ENCODE measurements around the gene PELI2.
A peak's percentile ranks its signal among the peaks of the same experiment; 100 is the strongest.

Gene PELI2, protein sequence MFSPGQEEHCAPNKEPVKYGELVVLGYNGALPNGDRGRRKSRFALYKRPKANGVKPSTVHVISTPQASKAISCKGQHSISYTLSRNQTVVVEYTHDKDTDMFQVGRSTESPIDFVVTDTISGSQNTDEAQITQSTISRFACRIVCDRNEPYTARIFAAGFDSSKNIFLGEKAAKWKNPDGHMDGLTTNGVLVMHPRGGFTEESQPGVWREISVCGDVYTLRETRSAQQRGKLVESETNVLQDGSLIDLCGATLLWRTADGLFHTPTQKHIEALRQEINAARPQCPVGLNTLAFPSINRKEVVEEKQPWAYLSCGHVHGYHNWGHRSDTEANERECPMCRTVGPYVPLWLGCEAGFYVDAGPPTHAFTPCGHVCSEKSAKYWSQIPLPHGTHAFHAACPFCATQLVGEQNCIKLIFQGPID

DNA sequence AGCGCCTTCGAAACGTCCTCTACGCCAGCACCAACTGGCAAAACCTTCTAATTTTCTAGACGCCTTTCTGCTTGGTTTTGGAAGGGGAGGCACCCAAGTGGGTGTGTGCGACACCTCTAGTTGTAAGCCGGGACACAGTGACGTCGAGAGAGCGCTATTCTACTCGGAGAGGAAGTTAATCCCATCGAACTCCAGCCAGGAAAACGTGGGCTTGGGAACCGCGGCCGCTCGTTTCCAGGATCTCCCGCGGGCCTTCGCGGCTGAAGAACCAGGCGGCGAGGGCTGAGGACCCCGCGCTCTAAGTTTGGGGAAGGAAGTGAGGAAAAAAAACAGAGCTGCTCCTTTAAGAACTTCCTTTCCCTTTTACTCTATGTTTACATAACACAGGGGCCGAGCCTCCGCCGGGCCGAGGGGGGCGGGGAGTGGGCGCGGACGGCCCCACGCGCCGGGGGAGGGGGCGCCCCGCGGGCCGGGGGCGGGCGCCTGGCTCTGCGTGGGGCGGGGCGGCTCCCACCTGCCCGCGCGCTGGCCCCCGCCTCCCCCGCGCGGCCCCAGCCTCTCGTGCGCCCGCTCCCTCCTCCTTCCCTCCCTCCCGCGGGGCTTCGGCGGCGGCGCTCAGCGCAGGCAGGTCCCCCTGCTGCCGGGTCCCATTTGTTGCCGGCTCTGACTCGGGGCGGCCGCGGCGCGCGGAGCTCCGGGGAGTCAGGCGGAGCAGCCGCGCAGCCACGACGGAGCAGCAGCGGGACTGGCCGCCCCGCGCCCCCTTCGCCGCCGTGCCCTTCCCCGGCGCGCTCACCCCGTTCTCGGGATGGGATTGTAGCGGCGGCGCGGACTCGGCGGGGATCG is at the start of gene PELI2:
TSS of gene PELI2 (plus strand) at position 647 of the 846 bp plus-strand sequence. CDS start 250 bp downstream, outside the sequence.
- peak; percentile 85 to 90 for DNase-seq

DNA sequence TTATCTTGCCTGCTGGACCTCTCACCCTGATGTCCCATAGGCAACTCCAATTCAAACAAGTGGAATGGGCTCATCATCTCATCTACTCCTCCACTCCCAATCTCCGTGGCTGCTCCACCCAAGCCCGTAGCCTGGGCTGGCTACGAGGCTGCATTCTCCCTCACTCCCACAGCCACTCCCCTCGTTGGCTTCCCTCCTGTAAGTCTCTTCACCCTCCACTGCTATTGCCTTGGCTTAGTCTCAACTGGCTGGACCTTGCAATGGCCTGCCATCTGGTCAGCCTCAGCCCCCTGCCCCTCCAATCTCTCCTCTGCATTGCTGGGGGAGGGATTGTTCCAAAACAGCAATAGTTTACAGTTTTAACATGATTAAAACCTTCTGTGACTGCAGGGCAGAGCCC is 44.4 kb upstream of the PELI2 start:
- no peak for DNase-seq

DNA sequence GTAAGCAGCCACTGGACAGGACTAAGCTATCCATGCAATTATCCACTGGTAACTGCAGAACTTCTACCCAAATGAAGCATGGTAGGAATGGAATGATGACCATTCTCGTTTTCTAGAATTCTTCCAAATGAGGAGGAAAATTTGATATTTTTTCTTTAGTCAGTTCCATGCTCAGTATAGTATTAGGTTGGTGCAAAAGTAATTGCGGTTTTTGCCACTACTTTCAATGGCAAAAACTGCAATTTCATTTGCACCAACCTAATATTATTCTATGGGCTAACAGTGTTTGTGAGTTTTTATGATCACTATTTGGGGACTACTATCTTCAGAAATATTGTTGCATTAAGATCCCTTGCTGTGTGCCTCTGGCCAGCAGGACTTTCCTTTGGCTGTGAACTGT is 42.9 kb upstream of the PELI2 start:
- no peak for DNase-seq

DNA sequence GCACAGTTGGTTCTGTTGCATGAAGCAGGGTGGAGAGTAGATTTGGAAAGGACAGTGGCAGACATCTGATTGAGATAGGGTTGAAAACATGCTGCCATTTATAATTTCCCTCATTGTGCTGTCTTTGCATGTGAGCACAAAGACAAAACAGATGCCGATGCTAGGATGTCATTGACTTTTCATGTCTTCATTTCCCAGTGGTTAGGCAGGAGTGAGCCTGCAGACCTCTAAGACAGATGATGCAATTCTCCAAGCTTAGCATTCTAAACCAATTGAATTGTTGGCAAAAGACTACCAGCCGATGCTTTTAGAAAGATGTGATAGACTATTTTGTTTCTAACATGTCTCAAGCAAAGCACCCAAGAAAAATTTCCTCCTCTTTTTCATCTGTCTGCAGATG is 37.1 kb upstream of the PELI2 start:
- DNase-seq, result no peak

DNA sequence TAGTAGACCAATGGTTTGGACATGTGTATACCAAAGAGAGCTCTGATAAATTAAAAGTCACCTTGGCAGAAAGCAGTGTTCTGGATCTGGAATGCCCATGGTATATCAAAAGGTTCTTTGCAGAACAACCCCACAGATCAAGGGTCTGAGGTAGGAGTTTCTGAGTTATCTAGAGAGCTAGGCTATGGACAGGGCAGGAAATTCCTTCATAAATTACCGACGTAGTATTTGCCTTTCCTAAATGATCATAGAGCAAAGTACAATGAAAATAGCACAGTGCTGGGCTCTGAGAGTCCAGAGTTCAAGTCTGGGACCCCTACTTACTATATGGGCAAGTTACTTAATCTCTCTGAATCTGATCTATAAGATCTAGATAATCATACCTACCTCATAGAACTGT is 35.3 kb upstream of the PELI2 start:
- no peak for DNase-seq

DNA sequence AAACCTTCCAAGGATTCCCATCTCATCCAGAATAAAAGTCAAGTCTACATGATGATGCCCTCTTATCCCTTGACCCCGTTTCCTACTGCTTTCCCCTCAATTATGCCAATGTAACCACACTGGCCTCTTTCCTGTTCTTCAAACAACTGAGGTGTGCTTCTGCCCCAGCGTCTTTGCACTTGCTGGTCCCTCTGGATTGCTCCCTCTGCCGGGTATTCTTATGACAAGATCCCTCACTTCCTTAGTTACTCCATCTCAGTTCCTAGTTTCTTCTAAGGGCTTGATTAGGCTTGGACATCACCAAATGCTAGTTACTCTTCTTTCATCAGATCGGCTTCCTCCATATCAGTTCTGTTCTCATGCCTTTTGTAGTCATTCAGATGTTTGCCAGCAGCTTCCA is 32.7 kb upstream of the PELI2 start:
- no peak for DNase-seq

DNA sequence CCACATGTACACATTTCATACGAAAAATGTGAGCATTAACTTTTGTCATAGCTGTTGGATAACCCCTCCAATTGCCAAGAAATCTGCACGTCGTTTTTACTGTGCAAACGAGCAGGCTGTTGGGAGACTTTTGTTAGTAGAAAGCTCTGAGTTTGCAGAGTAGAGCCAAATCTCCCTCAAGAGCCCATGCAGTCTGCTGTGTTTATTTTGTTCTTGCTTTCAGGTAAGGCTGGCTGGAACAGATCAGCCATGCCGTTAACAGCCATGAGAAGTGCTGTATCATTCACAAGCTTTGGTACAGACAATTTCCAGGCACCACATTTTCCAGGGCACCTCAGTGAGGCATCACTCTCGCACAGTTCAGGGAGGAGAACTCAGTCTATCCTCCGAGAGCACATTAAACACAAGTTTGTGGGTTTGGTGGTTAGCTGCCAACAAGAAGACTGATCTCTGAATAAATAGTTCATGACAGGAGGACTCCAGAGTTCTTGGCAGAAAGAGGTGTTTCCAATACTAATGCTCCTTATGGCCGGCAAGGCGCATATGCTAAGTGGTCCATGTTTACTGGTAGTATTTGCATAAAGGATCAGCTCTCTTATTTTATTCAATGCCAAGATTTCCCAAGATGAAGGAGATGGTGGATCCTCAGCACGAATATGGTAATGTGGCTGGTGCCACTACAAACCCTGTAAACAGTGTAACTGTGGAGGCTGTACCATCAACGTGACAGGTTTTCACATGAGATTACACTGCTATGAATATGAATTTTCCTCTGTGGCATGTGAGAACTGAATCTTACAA is 30.3 kb upstream of the PELI2 start:
- peak; percentile 74 to 85 for DNase-seq

DNA sequence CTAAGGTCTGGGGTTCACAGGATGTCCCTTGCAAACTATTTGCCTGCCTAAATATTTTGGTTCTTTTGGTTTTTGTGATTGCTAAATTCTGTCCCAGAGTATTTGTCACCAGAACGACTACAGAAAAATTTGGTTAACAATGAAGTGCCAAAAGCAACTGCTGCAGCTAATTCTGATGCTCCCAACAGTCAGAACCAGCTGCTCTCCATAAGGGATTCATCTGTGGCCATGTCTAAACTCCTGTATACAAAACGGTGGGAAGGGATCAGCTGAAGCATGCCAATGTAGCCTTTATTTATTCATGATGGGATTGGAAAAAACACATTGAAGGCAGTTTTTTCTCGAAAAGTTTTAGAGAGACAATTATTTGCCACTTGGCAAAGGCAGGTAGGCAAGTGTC is 29.3 kb upstream of the PELI2 start:
- DNase-seq, result peak in 1 of 2 experiments; percentile 53

DNA sequence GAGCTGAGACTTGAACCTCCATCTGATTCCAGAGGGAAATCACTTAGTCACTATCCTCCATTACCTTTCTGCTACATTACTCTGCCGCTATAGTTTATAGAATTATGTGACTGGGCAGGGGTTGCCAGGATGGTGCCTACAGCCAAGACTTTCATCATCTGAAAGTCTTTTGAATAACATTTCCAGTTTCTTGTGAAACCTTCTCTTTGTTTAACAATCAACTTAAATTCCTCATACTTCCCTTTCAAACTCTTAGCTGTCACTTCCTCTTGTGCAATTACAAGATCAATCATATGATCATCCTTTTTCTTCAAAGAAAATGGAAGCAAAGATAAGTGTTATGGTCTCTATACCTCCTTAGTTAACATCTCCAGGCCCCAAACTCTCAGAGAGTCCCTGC is 25.4 kb upstream of the PELI2 start:
- DNase-seq, result no peak

DNA sequence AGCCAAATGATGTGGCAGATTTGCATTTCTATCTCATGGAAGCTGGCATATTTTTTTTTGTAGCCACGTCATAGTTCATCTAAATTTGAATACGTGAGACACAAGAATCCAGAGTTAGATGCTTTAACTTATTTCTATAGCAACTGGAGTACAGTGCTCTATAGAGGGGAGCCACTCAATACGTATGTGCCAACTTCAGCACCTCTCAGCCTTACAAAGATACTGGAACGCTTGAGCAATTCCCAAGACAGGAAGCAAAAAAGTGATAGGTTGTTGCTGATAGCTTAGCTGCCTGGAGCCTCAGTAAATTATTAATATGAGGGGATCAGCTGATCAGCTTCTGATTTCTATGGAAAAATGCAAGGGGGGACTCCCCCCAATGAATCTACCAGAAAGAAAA is 24.1 kb upstream of the PELI2 start:
- no peak for DNase-seq

DNA sequence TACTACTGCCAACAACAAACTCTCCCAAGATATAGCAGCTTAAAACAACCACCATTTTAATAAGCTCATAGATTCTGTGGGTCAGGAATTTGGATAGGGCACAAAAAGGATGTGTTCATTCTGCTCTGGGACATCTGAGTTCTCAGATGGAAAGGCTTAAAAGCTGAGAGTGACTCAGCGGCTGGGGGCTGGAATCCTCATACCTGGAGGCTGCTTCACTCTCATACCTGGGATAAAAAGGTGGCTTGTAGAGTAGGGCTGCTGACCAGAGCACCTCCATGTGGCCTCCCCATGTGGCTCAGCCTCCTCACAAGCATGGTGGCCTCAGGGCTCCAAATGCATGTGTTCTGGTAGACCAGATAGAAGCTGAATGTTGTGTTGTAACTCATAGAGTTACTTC is 20.2 kb upstream of the PELI2 start:
- DNase-seq, result no peak

DNA sequence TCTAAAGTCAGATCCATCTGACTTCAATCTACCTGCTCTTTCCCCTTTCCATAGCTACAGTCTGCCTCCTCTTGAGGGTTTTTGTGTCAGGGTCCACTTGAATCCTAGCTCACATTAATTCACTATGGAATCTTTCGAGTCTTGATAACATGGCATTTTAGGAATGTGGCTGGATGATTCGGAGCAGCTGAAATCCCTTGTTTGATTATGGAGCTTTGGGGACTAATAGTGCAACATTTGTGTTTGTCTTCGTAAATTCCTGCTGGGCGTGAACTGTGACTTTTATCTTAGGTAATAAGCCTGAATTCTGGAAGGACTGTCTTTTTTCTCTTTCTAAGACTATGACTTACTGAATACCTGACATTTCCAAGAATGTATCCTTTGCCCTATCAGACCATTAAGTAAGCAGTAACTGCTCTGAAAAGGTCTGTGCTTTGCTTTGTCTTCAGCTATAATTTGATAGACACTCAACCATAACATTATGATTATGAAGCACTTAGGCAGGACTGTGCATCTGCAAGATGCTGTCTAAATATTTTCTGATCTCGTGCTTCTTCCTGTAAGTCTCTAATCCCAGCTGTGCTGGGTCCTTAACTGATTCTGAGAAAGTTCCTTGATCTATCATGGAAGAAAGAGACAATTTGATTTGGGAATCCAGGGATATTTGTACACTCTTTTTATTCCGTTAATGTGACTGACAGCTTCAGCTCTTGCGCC is 19.0 kb upstream of the PELI2 start:
- DNase-seq, result peak in 1 of 2 experiments; percentile 60

DNA sequence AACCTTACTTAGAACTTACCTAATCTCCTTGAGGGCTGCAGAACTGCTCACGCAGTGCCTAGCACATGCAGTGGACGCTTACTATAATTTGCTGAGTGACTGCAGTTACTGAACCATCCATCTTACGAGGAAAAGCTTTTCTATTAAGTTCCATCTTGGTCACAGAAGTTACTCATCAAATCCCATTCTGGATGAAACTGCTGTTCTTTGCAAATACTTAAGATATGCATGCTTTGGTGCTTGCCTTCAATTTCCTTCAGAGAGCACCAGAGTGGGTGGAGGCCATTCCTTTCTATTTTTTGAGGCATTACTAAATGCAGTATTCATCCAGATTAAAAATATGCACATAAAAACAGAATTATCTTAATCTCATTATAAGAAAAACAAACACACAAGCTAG is 17.7 kb upstream of the PELI2 start:
- no peak for DNase-seq

DNA sequence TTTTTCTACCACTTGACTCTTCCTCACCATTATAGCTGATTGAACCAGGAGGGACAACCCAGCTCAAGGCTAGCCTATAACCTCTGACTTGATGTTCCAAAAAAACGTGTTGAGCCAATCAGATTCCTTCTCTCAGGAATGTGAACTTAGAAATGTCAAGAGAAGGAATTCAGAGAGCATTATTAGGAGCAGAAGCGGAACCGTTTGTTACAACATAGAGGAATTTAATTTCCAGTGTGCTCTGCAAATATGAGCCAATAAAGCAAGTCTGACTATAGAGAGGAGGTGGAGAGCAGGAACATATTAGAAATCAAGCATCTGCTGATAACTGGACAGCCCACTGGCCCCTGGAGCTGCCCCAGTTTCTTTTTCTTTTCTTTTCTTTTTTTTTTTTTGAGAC is 15.3 kb upstream of the PELI2 start:
- no peak for DNase-seq

DNA sequence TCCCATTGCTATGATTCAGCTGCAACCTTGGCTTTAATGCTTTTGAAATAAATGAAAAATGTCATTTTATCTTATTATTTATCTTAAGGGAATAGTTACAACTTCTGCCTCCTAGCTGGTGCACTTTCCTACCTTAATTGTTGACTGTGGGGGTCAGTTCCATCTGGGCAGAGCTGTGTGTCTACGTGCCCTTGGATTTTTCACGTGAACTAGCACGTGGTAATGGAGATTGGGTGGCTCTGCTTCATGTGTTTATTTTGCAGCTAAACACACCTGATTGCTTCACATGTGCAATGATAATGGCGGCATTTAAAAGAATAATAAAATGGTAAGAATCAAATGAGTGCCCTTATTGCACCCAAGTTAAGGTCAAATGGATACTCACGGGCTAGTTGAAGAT is 10.6 kb upstream of the PELI2 start:
- no peak for DNase-seq

DNA sequence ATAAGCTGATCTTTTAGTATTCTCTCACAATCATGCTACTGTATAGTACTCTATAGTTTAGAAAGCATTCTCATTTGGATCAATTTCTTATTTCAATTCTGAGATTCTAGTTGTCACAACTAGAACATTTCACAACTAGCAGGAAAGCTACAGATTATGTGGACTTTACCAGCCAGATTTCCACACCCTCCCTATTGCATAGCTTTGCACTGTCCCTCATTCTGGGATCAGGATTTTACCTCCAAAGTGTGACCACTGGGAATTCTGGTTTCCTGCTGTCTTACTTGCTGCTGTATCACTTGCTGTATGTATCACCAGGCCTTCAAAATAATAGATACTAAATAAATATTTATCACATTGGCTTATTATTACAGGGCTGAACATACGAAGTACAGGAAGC is 10.2 kb upstream of the PELI2 start:
- no peak for DNase-seq

DNA sequence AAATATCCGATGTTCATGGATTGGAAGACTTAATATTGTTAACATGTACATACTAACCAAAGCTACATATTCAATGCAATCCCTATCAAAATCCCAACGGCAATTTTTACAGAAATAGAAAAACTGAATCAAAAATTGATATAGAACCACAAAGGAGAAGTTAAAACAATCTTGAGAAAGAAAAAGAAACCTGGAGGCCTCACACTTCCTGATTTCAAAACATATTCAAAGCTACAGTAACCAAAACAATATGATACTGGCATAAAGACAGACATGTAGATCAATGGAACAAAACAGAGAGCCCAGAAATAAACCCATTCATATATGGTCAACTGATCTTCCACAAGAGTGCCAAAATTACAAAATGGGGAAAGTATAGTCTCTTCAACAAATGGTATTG is 5.4 kb upstream of the PELI2 start:
- no peak for DNase-seq

DNA sequence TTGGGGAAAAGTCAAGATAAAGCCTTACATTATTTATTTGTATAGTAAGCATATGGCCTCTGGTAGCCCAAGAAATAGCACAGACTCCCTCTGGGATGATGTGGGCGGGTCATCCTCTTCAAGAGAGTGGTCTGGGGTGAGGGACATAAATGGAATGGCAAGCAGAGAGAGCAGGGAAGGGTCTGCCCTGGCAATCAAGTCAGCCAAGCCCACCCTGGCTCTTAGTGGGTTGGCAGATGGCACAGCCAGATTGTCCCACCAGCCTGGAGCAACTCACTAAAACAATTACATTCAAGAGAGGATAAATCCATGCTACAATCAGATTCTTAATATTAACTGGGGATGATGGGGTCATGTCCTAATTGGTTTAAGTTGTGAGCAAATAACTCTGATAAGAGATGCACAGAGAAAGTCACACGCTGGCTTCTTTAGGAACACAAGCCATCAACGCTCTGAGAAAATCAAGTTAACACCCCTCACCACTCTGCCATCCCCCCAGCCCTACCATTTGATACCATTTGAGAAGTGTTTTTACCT is 2.8 kb upstream of the PELI2 start:
- peak; percentile 96 to 99 for DNase-seq

DNA sequence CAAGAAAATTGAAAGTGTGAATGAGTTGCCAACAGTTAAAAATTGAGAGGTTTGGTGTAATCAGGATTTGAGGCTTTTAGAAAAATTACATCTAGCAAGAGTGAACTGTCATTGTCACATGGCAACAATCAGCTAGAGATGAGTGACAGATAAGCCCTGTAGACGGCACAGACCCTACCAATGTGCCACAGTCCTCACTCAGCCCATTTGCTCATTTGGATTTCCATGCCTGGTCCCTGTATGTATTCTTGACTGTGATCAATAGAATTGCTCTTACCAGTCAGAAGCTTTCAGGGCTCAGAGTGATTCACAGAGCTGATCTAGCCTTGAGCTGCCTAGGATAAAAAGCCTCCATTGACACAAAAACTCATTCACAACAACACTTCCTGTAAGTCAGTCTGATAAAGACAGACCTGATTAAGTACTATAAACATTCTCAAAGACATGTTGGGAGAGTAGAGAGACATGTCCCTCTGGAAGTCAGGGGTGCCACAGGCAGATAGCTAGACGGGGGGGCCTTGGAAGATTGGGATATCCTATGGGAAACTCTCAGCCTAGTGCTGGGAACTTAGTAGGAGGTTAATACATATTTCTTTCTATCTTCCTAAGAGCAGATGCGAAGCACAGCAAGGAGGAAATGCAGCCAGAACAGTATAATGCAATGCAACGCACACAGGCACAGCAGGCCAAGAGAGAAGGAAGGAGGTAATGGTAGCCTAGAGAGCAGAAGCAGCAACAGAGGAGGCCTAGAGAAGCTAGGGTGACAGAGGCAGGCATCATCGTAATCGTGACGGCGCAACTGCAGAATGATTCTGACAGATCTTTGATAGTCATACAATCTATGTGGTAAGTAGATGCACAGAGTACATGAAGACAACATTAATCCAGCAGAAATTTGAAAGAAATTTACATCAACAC is 2.0 kb upstream of the PELI2 start:
- no peak for DNase-seq

DNA sequence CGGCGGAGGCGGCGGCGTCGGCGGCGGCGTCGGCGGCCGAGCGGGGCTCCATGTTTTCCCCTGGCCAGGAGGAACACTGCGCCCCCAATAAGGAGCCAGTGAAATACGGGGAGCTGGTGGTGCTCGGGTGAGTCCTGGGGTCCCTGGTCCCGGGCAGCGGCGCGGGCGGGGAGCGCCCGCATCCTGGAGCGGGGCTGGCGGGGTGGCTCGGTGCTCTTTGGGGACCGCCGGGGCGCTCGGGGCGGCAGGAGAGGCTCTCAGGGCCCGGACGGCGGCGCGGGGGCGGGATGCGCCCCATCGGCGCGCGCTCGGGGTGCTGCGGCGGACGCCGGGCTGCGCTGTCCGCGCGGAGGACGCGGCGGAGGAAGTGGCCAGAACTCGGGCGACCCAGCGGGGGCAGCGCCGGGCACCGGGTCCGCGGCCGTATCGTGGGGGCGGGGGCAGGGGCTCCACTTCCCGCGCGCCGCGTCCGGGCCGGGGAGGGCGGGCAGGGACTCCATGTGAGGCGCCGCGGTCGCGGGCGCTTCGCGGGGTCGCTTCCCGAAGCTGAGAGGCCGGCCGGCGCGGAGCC is 485 bp downstream of the PELI2 start:
- DNase-seq, result peak in 1 of 2 experiments; percentile 52

Measured in NCI-H524 (cell line).